ENCODE data around the gene BACH1.

GRCh38 chr21:29254550-29254949 lies 44.2 kb upstream of the BACH1 start:
- TF ChIP-seq CTCF (IDR thresholded peaks at IDR 0.05; ENCODE audit: low read depth, low read length, poor library complexity, severe bottlenecking), result no peak
- TF ChIP-seq EZH2phosphoT487 (IDR thresholded peaks at IDR 0.05; ENCODE audit: borderline replicate concordance, low read length), result no peak
